ENCODE results near the gene PGAP6. TPM values are rescaled to one million over a fixed set of nuclear protein-coding genes. Genes with fewer than 3 reads are reported as not detected.

The PGAP6 gene
- total and polyA plus RNA-seq, 2 of the 13 experiments (the other 11 are each of a cell fraction or from before 2014, with no cell fraction given), result 52.7 to 136 TPM

DNA sequence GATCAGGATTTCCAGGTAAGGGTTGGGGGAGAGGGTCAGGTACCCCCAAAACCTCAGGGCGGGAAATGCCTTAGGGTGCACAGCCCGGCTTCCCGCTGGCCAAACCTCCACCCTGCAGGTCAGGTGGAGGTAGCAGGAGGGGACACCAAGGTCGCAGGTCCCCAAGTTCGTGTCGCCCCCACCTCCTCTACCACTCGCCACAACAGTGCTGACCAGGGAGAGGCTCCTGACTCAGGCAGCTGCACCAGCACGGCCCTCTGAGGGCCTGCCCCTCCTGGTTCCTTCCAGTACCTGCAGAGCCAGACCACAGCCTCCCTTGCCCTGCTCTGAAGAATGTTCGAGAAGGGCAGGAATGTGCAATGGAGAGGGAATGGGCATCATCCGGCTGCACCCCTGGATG lies 15.3 kb downstream of the PGAP6 start:
- no peak overlapping the region for H3K9ac ChIP-seq (ENCODE audit: insufficient read depth, low read depth, low read length)
- BruUV-seq (replicated peaks), result no TSS peak
- no peak for DNase-seq (ENCODE audit: low spot score)
- no peak overlapping the region for H3K27ac ChIP-seq (ENCODE audit: extremely low read length, insufficient read depth, low read length)
- H3K27me3 ChIP-seq (ENCODE audit: control insufficient read depth in 1 of 2, insufficient read depth in 2 of 2, low read length in 2 of 2), result peaks cover 1 to 13% of the 10 kb centered on the region in 2 experiments; a peak in 4 of 5 replicates
- ATAC-seq, result no peak
- ChIA-PET POLR2A (interaction anchor here (1.5 kb wide), 1 partner anchor 35 kb away, joined by 4 read pairs; the partner anchor contains the start of gene DECR2), CTCF (ENCODE audit: low intra/inter-chr PET ratio, low total read pairs) (no interaction called here)
- peaks cover 6% of the 10 kb centered on the region for H3K79me2 ChIP-seq (ENCODE audit: insufficient read depth, low read length)
- TF ChIP-seq ZNF629 (CRISPR knock-in tag; conservative IDR thresholded peaks at IDR 0.05) (no peak), HBP1 (CRISPR knock-in tag; IDR thresholded peaks at IDR 0.05; ENCODE audit: low read depth) (no peak), AGO2 (optimal IDR thresholded peaks at IDR 0.05; ENCODE audit: low read depth, low read length) (peak; percentile 8), FOXO1 (CRISPR knock-in tag; IDR thresholded peaks at IDR 0.05) (no peak), RFX3 (CRISPR knock-in tag; IDR thresholded peaks at IDR 0.05) (no peak), RBFOX2 (IDR thresholded peaks at IDR 0.05; ENCODE audit: low read depth, low read length) (no peak), ZC3H13 (CRISPR knock-in tag; IDR thresholded peaks at IDR 0.05) (0 out of 2 replicates have a peak, but pooled peaks have one; percentile 52), ARNTL (CRISPR knock-in tag; IDR thresholded peaks at IDR 0.05) (no peak), ELK4 (CRISPR knock-in tag; IDR thresholded peaks at IDR 0.05; ENCODE audit: borderline replicate concordance) (no peak)
- H3K9me3 ChIP-seq (ENCODE audit: low read length), result no peaks in the 10 kb centered on the region
- FAIRE-seq, result no peak
- H3K36me3 ChIP-seq (replicated peaks in 1 of 2; ENCODE audit: control insufficient read depth in 1 of 2, insufficient read depth in 2 of 2, low read length in 2 of 2), result peaks cover 5 to 23% of the 10 kb centered on the region in 2 experiments; a peak in 4 of 5 replicates
- 93% methylated on average over 8 of the region's 10 CpGs for WGBS (ENCODE audit: low lambda C conversion rate)
- H4K20me1 ChIP-seq (ENCODE audit: insufficient read depth, low read length), result no peaks in the 10 kb centered on the region
- H3K4me2 ChIP-seq (ENCODE audit: low read depth, low read length), result no peak overlapping the region
- peaks cover 65% of the 10 kb centered on the region for H3K4me1 ChIP-seq (ENCODE audit: insufficient read depth, low read length)
- in situ Hi-C loops (cut with HindIII; ENCODE audit: extremely low pct_ligation_motif_present, low pct_unique_long_range_greater_than_20kb), result no loop called here
- intact Hi-C loops (cut with micrococcal nuclease; ENCODE audit: unreplicated experiment), result no loop called here
- H2AFZ ChIP-seq (ENCODE audit: low read length), result no peak overlapping the region
- H3K4me3 ChIP-seq (replicated peaks in 1 of 3; ENCODE audit: insufficient read depth in 1 of 3, low read depth in 2 of 3, low read length in 3 of 3), result no peak overlapping the region
